ENCODE measurements around the gene AADACL2.

GRCh38 chr3:151750181-151750580, 16.5 kb downstream of the AADACL2 start:
- TF ChIP-seq CTCF (IDR thresholded peaks at IDR 0.05) = no peak
- TF ChIP-seq POLR2A (IDR thresholded peaks at IDR 0.05) = no peak
- TF ChIP-seq POLR2AphosphoS5 (IDR thresholded peaks at IDR 0.05) = no peak

Data from transverse colon (tissue), 4 donors.